ENCODE results near the gene KRTAP4-16. TPM values are rescaled to one million over a fixed set of nuclear protein-coding genes. Genes with fewer than 3 reads are reported as not detected.
"Not testable (repeated sequence)": the region's sequence is repeated elsewhere in the genome, so short reads cannot be mapped to it uniquely, and the experiment has no call there.

The KRTAP4-16 gene
- total RNA-seq, 1 experiment from 2014 or later: not detected

- DNase-seq (ENCODE audit: low read depth): no peak
These were observed 25.2 kb downstream of the KRTAP4-16 start for GRCh38 chr17:41076788-41077187.

GRCh38 chr17:41073676-41074075 lies 28.3 kb downstream of the KRTAP4-16 start:
- DNase-seq (ENCODE audit: low read depth): no peak

- DNase-seq (ENCODE audit: low read depth): peak; percentile 96
These were observed 30.2 kb downstream of the KRTAP4-16 start for GRCh38 chr17:41071606-41072360.

GRCh38 chr17:41069031-41069430 lies 33.0 kb downstream of the KRTAP4-16 start:
- no peak for DNase-seq (ENCODE audit: low read depth)

- no peak for DNase-seq (ENCODE audit: low read depth)
These were observed 34.7 kb downstream of the KRTAP4-16 start for GRCh38 chr17:41067281-41067680.

GRCh38 chr17:41065829-41066624 lies 36.0 kb downstream of the KRTAP4-16 start, which contains the start of gene KRTAP2-4:
Gene KRTAP2-4, minus strand, starts transcription at chr17:41065879. Its CDS starts 34 bp downstream, at chr17:41065845.
- DNase-seq (ENCODE audit: low read depth): peak; percentile 90

GRCh38 chr17:41065016-41065689 lies 36.9 kb downstream of the KRTAP4-16 start:
- DNase-seq (ENCODE audit: low read depth): not testable (repeated sequence)

- DNase-seq (ENCODE audit: low read depth): no peak
These were observed 37.7 kb downstream of the KRTAP4-16 start for GRCh38 chr17:41064301-41064700.

- no peak for DNase-seq (ENCODE audit: low read depth)
These were observed 38.6 kb downstream of the KRTAP4-16 start for GRCh38 chr17:41063449-41063848.

- peak; percentile 96 for DNase-seq (ENCODE audit: low read depth)
These were observed 40.0 kb downstream of the KRTAP4-16 start for GRCh38 chr17:41061964-41062363.

GRCh38 chr17:41060052-41060604 lies 41.9 kb downstream of the KRTAP4-16 start, which contains the start of gene KRTAP2-3:
Gene KRTAP2-3, minus strand, starts transcription at chr17:41060114. Its CDS starts 64 bp downstream, at chr17:41060050.
- peak; percentile 94 for DNase-seq (ENCODE audit: low read depth)

GRCh38 chr17:41059276-41060051 lies 42.5 kb downstream of the KRTAP4-16 start:
- DNase-seq (ENCODE audit: low read depth): peak; percentile 93

- no peak for DNase-seq (ENCODE audit: low read depth)
These were observed 43.3 kb downstream of the KRTAP4-16 start for GRCh38 chr17:41058741-41059140.

- no peak for DNase-seq (ENCODE audit: low read depth)
These were observed 44.5 kb downstream of the KRTAP4-16 start for GRCh38 chr17:41057547-41057946.

GRCh38 chr17:41055130-41055529 lies 46.9 kb downstream of the KRTAP4-16 start, which contains the start of gene KRTAP2-2:
Gene KRTAP2-2, minus strand, starts transcription at chr17:41055230. Its CDS starts 19 bp downstream, at chr17:41055211.
- not testable (repeated sequence) for DNase-seq (ENCODE audit: low read depth)

GRCh38 chr17:41054556-41054955 lies 47.5 kb downstream of the KRTAP4-16 start:
- not testable (repeated sequence) for DNase-seq (ENCODE audit: low read depth)

- DNase-seq (ENCODE audit: low read depth): no peak
These were observed 48.0 kb downstream of the KRTAP4-16 start for GRCh38 chr17:41054025-41054424.

GRCh38 chr17:41052566-41052965 lies 49.4 kb downstream of the KRTAP4-16 start:
- peak; percentile 66 for DNase-seq (ENCODE audit: low read depth)
